ENCODE data around the gene TLR3.

TLR3 gene

DNA sequence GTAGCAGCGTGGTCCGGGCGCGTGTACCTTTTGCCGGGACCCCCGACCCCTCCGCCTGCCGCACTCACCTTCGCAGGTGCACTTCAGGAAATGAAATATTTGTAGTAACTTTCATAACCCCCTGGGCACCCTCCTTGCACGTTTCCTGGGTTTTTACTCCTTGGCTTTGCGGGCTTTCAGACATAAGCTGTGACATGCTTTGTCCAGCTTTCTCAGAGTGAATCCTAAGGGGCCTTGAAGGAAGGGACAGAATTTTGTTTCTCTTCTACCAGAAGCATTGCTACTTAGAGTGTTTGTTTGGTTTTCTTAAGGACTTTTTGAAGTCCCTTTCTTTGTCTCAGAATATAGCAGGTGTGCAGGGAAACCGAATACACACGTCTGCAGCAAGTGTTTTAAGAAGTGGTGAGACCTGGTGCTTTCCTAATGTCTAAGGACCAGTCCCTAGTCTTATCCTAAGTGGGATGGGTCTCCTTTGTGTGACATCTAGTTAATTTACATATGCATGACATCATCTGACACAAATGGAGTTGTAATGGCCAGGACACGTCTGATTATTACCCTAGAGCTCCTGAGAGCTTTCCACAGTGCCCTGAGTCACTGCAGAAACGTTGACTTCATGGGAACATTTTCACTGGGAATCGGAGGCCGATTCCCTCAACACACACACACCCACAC lies 36.8 kb downstream of the TLR3 start:
- ATAC-seq (peak; percentile 15), DNase-seq (no peak)

GRCh38 chr4:186107947-186108346 lies 39.0 kb downstream of the TLR3 start:
- DNase-seq, result no peak
- no peak for ATAC-seq

- ATAC-seq, result no peak
- DNase-seq, result no peak
These were observed 39.4 kb downstream of the TLR3 start for GRCh38 chr4:186108391-186108790.

DNA sequence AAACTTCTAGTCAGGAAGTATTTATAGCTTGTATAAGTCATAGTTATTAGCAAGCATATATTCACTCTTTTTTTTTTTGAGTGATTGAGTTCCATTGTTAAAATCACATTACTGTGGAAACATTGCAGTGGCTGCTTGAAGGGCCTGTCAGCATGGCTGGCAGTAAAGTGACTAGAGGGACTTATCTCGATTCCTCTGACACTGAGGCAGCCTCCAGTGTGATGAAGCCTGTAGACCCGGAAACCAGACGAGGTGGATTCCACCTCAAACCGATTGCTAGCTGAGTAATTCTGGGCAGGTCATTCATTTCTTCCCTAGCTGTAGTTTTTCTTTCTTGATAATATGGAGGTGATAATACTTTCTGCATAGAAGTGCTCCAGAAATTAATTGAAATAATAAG lies 40.3 kb downstream of the TLR3 start:
- no peak for DNase-seq

GRCh38 chr4:186116697-186117096 lies 47.7 kb downstream of the TLR3 start:
- ATAC-seq (no peak), DNase-seq (no peak)

More for the DNA sequence above, 40.3 kb downstream of the TLR3 start:
- no peak for ATAC-seq

- DNase-seq (no peak), ATAC-seq (no peak)
These were observed 49.6 kb downstream of the TLR3 start for GRCh38 chr4:186118582-186118981.

- no peak for DNase-seq
- no peak for ATAC-seq
These were observed 52.1 kb downstream of the TLR3 start for GRCh38 chr4:186121057-186121456.

DNA sequence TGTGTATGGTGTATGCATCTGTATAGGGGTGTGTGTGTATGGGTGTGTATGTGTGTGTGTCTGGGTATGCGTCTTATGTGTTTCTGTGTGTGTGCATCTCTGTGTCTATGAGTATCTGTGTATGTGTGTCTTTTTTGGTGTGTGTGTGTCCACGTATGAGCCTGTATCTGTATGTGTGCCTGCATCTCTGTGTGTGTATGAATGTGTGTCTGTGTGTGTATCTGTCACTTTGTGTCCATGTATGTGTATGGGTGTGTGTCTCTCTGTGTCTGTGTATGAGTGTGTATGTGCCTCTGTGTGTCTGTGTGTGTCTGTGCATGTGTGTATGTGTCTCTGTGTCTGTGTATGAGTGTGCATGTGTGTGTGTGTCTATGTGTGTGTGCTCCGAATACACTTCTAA lies 59.9 kb downstream of the TLR3 start:
- no peak for ATAC-seq

GRCh38 chr4:186131935-186132334 lies 63.0 kb downstream of the TLR3 start:
- no peak for DNase-seq
- no peak for ATAC-seq

More for the DNA sequence above, 59.9 kb downstream of the TLR3 start:
- DNase-seq, result no peak

DNA sequence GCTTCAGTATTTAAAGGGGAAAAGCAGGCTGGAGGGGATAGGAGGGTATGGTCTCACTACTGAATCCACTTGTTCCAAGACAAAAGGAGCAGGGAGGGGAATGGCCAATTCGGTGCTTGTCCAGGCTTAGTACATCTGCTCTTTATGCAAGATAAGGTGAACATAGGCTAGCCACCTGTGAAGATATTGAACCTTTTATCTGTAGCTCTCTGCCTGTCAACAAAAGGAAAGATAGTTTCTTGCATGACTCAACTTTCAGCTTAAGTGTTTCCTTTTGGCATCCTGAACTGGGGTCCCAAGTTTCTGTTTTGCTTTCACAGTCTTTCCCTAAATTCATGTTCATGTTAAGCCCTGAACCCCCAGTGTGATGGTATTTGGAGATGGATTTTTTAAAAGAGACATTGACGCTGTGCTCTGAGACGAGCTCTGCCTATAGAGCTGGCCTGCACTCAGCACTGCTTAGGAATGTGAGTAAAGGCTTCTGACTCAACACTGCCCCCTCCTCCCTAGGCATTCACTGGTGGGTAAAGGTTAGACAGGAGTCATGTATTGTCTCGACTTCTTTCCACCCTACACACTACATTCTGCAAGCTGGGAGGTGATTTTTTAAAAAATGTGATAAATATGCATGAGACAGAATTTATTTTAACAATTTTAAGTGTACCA lies 63.8 kb downstream of the TLR3 start:
- DNase-seq (no peak), ATAC-seq (peak; percentile 79)

DNA sequence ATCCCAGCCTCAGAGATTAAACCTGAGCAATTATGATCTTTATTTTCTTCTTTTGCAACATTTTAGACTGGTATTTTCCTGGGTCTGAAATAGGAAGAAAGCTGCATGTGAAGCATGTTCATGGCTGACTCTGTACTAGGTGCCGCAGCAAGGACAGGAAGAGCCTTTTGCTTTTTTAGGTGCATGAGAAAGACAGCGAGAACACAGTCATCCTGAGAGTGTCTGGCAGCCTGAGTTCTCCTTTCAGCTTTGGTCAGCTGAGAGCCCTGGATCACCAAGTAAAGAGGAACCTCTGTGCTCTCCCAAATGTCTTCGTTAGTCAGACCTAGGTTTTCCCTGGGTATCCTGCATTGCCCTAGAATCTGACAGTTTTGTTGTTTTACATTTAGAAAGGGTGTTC lies 65.3 kb downstream of the TLR3 start:
- no peak for DNase-seq
- no peak for ATAC-seq

- ATAC-seq (no peak), DNase-seq (no peak)
These were observed 65.9 kb downstream of the TLR3 start for GRCh38 chr4:186134861-186135260.

- ATAC-seq (no peak), DNase-seq (no peak)
These were observed 68.3 kb downstream of the TLR3 start for GRCh38 chr4:186137196-186137794.
